HepG2 (cell line): Measurements from ENCODE around the gene PA2G4. TPM values are rescaled to one million over a fixed set of nuclear protein-coding genes. Genes with fewer than 3 reads are reported as not detected.

ENCODE experiments used
- CENPT ChIP-seq: sonication (generic); formaldehyde crosslinking; IDR thresholded peaks from 2 replicates; pipeline ENCODE4 v1.8.0; 2022; ENCODE audit warnings: low read depth, mild to moderate bottlenecking, moderate library complexity, missing genetic modification reagents
- EZH2 ChIP-seq: conservative IDR thresholded peaks from 2 replicates; pipeline ENCODE4 v1.6.1; 2012; ENCODE audit warnings: mild to moderate bottlenecking, low read depth, low read length, moderate library complexity
- GMEB2 ChIP-seq: IDR thresholded peaks from 2 replicates; pipeline ENCODE4 v1.6.1; 2016; ENCODE audit warnings: missing biosample characterization, missing genetic modification reagents, low read depth
- HINFP ChIP-seq: sonication (generic); formaldehyde crosslinking; IDR thresholded peaks from 2 replicates; pipeline ENCODE4 v1.4.0; 2020; ENCODE audit warnings: low read depth, mild to moderate bottlenecking, missing genetic modification reagents
- HOXA5 ChIP-seq: sonication (generic); formaldehyde crosslinking; IDR thresholded peaks from 2 replicates; pipeline ENCODE4 v1.4.0; 2020; ENCODE audit warnings: missing genetic modification reagents
- MYNN ChIP-seq: sonication (generic); formaldehyde crosslinking; IDR thresholded peaks from 2 replicates; pipeline ENCODE4 v1.4.0; 2020; ENCODE audit warnings: mild to moderate bottlenecking, low read depth, missing genetic modification reagents
- NFYC ChIP-seq: IDR thresholded peaks from 2 replicates; pipeline ENCODE4 v1.6.1; 2016; ENCODE audit warnings: missing genetic modification reagents, missing compliant biosample characterization
- PAF1 ChIP-seq: IDR thresholded peaks from 2 replicates; pipeline ENCODE4 v1.6.1; 2016; ENCODE audit warnings: missing genetic modification reagents, missing compliant biosample characterization
- PLRG1 ChIP-seq: fragments of 450-650 bp; conservative IDR thresholded peaks from 2 replicates; pipeline ENCODE4 v1.6.1; 2016
- RAD51 ChIP-seq: fragments of 450-650 bp; IDR thresholded peaks from 2 replicates; pipeline ENCODE4 v1.6.1; 2016; ENCODE audit warnings: borderline replicate concordance
- RCOR2 ChIP-seq: IDR thresholded peaks from 2 replicates; pipeline ENCODE4 v1.6.1; 2016; ENCODE audit warnings: missing biosample characterization, missing genetic modification reagents
- RFX1 ChIP-seq: fragments of 450-650 bp; IDR thresholded peaks from 2 replicates; pipeline ENCODE4 v1.6.1; 2017
- TBL1XR1 ChIP-seq: fragments of 150-350 bp; IDR thresholded peaks from 2 replicates; pipeline ENCODE4 v1.6.1; 2014; ENCODE audit warnings: borderline replicate concordance, low read length; ENCODE audit not compliant: partially characterized antibody
- USF2 ChIP-seq, 2 experiments: sonication (generic) in 1 of 2; formaldehyde crosslinking in 1 of 2; IDR thresholded peaks; 2 replicates each; pipeline versions ENCODE4 v1.5.1 to v1.6.1; 2011 to 2020; ENCODE audit warnings: borderline replicate concordance in 1 of 2, low read depth in 1 of 2, low read length in 1 of 2, mild to moderate bottlenecking in 1 of 2, missing genetic modification reagents in 1 of 2, moderate library complexity in 1 of 2
- ZBTB3 ChIP-seq: sonication (generic); formaldehyde crosslinking; IDR thresholded peaks from 2 replicates; pipeline ENCODE4 v1.4.0; 2020; ENCODE audit warnings: low read depth, mild to moderate bottlenecking, moderate library complexity, missing genetic modification reagents, borderline replicate concordance
- ZBTB8A ChIP-seq: sonication (generic); formaldehyde crosslinking; IDR thresholded peaks from 2 replicates; pipeline ENCODE4 v1.4.0; 2020; ENCODE audit warnings: mild to moderate bottlenecking, low read depth, missing genetic modification reagents, borderline replicate concordance
- ZFP90 ChIP-seq: sonication (generic); formaldehyde crosslinking; IDR thresholded peaks from 2 replicates; pipeline ENCODE4 v1.8.0; 2022; ENCODE audit warnings: missing genetic modification reagents, mild to moderate bottlenecking, inconsistent platforms, borderline replicate concordance
- ZNF225 ChIP-seq: sonication (generic); formaldehyde crosslinking; IDR thresholded peaks from 2 replicates; pipeline ENCODE4 v1.4.0; 2020; ENCODE audit warnings: mild to moderate bottlenecking, missing genetic modification reagents
- ZNF317 ChIP-seq: sonication (generic); formaldehyde crosslinking; IDR thresholded peaks from 2 replicates; pipeline ENCODE4 v1.5.0; 2020; ENCODE audit warnings: mild to moderate bottlenecking, missing genetic modification reagents
- ZNF510 ChIP-seq: sonication (generic); formaldehyde crosslinking; IDR thresholded peaks from 2 replicates; pipeline ENCODE4 v1.4.0; 2020; ENCODE audit warnings: low read depth, mild to moderate bottlenecking, missing genetic modification reagents
- ZNF605 ChIP-seq: sonication (generic); formaldehyde crosslinking; IDR thresholded peaks from 2 replicates; pipeline ENCODE4 v1.8.0; 2022; ENCODE audit warnings: mild to moderate bottlenecking, missing genetic modification reagents
- ZSCAN22 ChIP-seq: sonication (generic); formaldehyde crosslinking; IDR thresholded peaks from 2 replicates; pipeline ENCODE4 v1.4.0; 2020; ENCODE audit warnings: mild to moderate bottlenecking, missing genetic modification reagents
- ZSCAN5A ChIP-seq: sonication (generic); formaldehyde crosslinking; IDR thresholded peaks from 2 replicates; pipeline ENCODE4 v1.8.0; 2022; ENCODE audit warnings: mild to moderate bottlenecking, missing genetic modification reagents, borderline replicate concordance
- polyA plus RNA-seq, 8 experiments: library from polyadenylated mRNA; depleted of rRNA in 3 of 8; stranded (reverse) in 7 of 8; unstranded in 1 of 8; fragments of >200 nt; fragmentation: Illumina TruSeq in 4 of 8; extraction: Trizol in 4 of 8; gene quantifications; 2 replicates each; pipeline versions ENCODE4 v1.2.1 to v1.2.3, GENCODE V29; 2011 to 2016; ENCODE audit warnings: low read depth in 4 of 8, missing spikeins in 1 of 8, mixed read lengths in 1 of 8; ENCODE audit not compliant: insufficient read depth in 1 of 8
- total RNA-seq, 5 experiments: library from RNA; depleted of rRNA; stranded (reverse); fragments of >200 nt; fragmentation: Illumina TruSeq; extraction: Trizol; gene quantifications; 2 replicates each; pipeline ENCODE4 v1.2.3, GENCODE V29; 2016; ENCODE audit warnings: low read depth in 1 of 5

Gene PA2G4
- total and polyA plus RNA-seq, 2 of the 13 experiments (the other 11 are each of a cell fraction or from before 2014, with no cell fraction given): 147 to 240 TPM

- peak; percentile 65 for TF ChIP-seq HINFP (CRISPR knock-in tag)
- TF ChIP-seq USF2 (IDR thresholded peaks at IDR 0.05; ENCODE audit: low read depth, low read length): no peak
- peak; percentile 72; the same call in 1 of the 2 replicates for TF ChIP-seq USF2 (CRISPR knock-in tag; IDR thresholded peaks at IDR 0.05; ENCODE audit: borderline replicate concordance)
- TF ChIP-seq ZFP90: peak; percentile 90; the same call in 1 of the 2 replicates
- TF ChIP-seq ZNF317 (CRISPR knock-in tag): peak; percentile 35; the same call in 1 of the 2 replicates
- peak; percentile 76 for TF ChIP-seq HOXA5 (CRISPR knock-in tag)
- TF ChIP-seq PAF1 (CRISPR knock-in tag): no peak; the same call in none of the 2 replicates
- TF ChIP-seq ZBTB3 (CRISPR knock-in tag): peak; percentile 85; the same call in 1 of the 2 replicates
- no peak for TF ChIP-seq RFX1
- no peak for TF ChIP-seq RAD51
- no peak for TF ChIP-seq ZSCAN5A (CRISPR knock-in tag)
- peak; percentile 63 for TF ChIP-seq TBL1XR1
- no peak for TF ChIP-seq RCOR2
- no peak for TF ChIP-seq ZNF225 (CRISPR knock-in tag)
- no peak for TF ChIP-seq PLRG1
- TF ChIP-seq ZSCAN22 (CRISPR knock-in tag): no peak
- TF ChIP-seq EZH2: no peak
- TF ChIP-seq MYNN (CRISPR knock-in tag): no peak; the same call in 1 of the 2 replicates
- TF ChIP-seq ZNF510 (CRISPR knock-in tag): peak; percentile 87; the same call in 1 of the 2 replicates
- TF ChIP-seq ZBTB8A: peak; percentile 37; the same call in 1 of the 2 replicates
- TF ChIP-seq ZNF605 (CRISPR knock-in tag): peak; percentile 82; the same call in 1 of the 2 replicates
- TF ChIP-seq NFYC (CRISPR knock-in tag): peak; percentile 69
- peak; percentile 73; the same call in 1 of the 2 replicates for TF ChIP-seq CENPT
- peak; percentile 68; the same call in 1 of the 2 replicates for TF ChIP-seq GMEB2 (CRISPR knock-in tag)
Measured at GRCh38 chr12:56104109-56104814, at the start of gene PA2G4 (continued).
